ENCODE measurements around the gene SCAMP2. TPM values are rescaled to one million over a fixed set of nuclear protein-coding genes. Genes with fewer than 3 reads are reported as not detected.

SCAMP2 gene
- polyA plus RNA-seq, 3 donors: 124 to 158 (median 124) TPM

GRCh38 chr15:74832826-74833225 lies 40.3 kb downstream of the SCAMP2 start:
- TF ChIP-seq, protein P1, sequence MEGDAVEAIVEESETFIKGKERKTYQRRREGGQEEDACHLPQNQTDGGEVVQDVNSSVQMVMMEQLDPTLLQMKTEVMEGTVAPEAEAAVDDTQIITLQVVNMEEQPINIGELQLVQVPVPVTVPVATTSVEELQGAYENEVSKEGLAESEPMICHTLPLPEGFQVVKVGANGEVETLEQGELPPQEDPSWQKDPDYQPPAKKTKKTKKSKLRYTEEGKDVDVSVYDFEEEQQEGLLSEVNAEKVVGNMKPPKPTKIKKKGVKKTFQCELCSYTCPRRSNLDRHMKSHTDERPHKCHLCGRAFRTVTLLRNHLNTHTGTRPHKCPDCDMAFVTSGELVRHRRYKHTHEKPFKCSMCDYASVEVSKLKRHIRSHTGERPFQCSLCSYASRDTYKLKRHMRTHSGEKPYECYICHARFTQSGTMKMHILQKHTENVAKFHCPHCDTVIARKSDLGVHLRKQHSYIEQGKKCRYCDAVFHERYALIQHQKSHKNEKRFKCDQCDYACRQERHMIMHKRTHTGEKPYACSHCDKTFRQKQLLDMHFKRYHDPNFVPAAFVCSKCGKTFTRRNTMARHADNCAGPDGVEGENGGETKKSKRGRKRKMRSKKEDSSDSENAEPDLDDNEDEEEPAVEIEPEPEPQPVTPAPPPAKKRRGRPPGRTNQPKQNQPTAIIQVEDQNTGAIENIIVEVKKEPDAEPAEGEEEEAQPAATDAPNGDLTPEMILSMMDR (IDR thresholded peaks at IDR 0.05): no peak
- no peaks in the 10 kb centered on the region for H3K9me3 ChIP-seq (replicated peaks in 1 of 2; ENCODE audit: control insufficient read depth in 1 of 2, insufficient read depth in 1 of 2, low read length in 2 of 2)
- Mint-ChIP-seq H3K4me3 (no peak overlapping the region), H3K27me3 (ENCODE audit: low read depth in 3 of 3) (peaks cover 3 to 10% (median 5%) of the 10 kb centered on the region in 3 donors), H3K9me3 (peaks cover 0 to 2% (median 0%) of the 10 kb centered on the region in 7 donors), H3K4me1 (peaks cover 5% of the 10 kb centered on the region), H3K36me3 (peaks cover 3 to 18% of the 10 kb centered on the region in 2 donors), H3K27ac (peak overlapping the region in 1 of 7 donors; percentile 64)
- peaks cover 8% of the 10 kb centered on the region for H4K20me1 ChIP-seq (ENCODE audit: insufficient read depth, low read length)
- no peaks in the 10 kb centered on the region for H3K4me1 ChIP-seq (ENCODE audit: control insufficient read depth in 1 of 2, insufficient read depth in 2 of 2, low read length in 2 of 2)
- peaks cover 0 to 10% of the 10 kb centered on the region in 2 donors for H3K27me3 ChIP-seq (ENCODE audit: control insufficient read depth in 2 of 2, insufficient read depth in 2 of 2, low read length in 2 of 2)
- no peak overlapping the region for H2AFZ ChIP-seq (ENCODE audit: insufficient read depth, low read depth, low read length, poor library complexity, severe bottlenecking)
- intact Hi-C loops (cut with micrococcal nuclease): no loop called here
- WGBS (ENCODE audit: insufficient coverage): 42% methylated on average over 4 of the region's 4 CpGs
- no peak for DNase-seq
- H3K4me2 ChIP-seq (replicated peaks; ENCODE audit: extremely low read depth, low read length, poor library complexity, severe bottlenecking): no peak overlapping the region
- no peak overlapping the region for H3K27ac ChIP-seq (ENCODE audit: low read depth in 1 of 2, low read length in 2 of 2)
- H3K79me2 ChIP-seq (ENCODE audit: insufficient read depth, low read length): no peaks in the 10 kb centered on the region
- H3K36me3 ChIP-seq (replicated peaks in 1 of 2; ENCODE audit: control insufficient read depth in 1 of 2, insufficient read depth in 2 of 2, low read length in 2 of 2): peaks cover 2 to 18% of the 10 kb centered on the region in 2 donors
- no peak overlapping the region for H3K9ac ChIP-seq (ENCODE audit: insufficient read depth, low read length, poor library complexity, severe bottlenecking)
- no peak overlapping the region for H3K4me3 ChIP-seq (replicated peaks in 1 of 3; ENCODE audit: low read depth in 2 of 3, low read length in 3 of 3)

- H4K20me1 ChIP-seq (ENCODE audit: insufficient read depth, low read length): peaks cover 8% of the 10 kb centered on the region
- H2AFZ ChIP-seq (ENCODE audit: insufficient read depth, low read depth, low read length, poor library complexity, severe bottlenecking): no peak overlapping the region
- no peak overlapping the region for H3K4me2 ChIP-seq (replicated peaks; ENCODE audit: extremely low read depth, low read length, poor library complexity, severe bottlenecking)
- peaks cover 3 to 19% of the 10 kb centered on the region in 2 donors for H3K27me3 ChIP-seq (ENCODE audit: control insufficient read depth in 2 of 2, insufficient read depth in 2 of 2, low read length in 2 of 2)
- no peak overlapping the region for H3K27ac ChIP-seq (ENCODE audit: low read depth in 1 of 2, low read length in 2 of 2)
- H3K36me3 ChIP-seq (replicated peaks in 1 of 2; ENCODE audit: control insufficient read depth in 1 of 2, insufficient read depth in 2 of 2, low read length in 2 of 2): peaks cover 2 to 14% of the 10 kb centered on the region in 2 donors
- Mint-ChIP-seq H3K27ac (no peak overlapping the region), H3K4me1 (peaks cover 5% of the 10 kb centered on the region), H3K9me3 (peaks cover 0 to 2% (median 0%) of the 10 kb centered on the region in 7 donors), H3K27me3 (ENCODE audit: low read depth in 3 of 3) (peaks cover 10 to 19% (median 14%) of the 10 kb centered on the region in 3 donors), H3K4me3 (no peak overlapping the region), H3K36me3 (peaks cover 3 to 14% of the 10 kb centered on the region in 2 donors)
- H3K79me2 ChIP-seq (ENCODE audit: insufficient read depth, low read length): no peaks in the 10 kb centered on the region
- H3K4me3 ChIP-seq (replicated peaks in 1 of 3; ENCODE audit: low read depth in 2 of 3, low read length in 3 of 3): no peak overlapping the region
- TF ChIP-seq, protein P1 (IDR thresholded peaks at IDR 0.05): no peak
- intact Hi-C loops (cut with micrococcal nuclease): no loop called here
- no peaks in the 10 kb centered on the region for H3K4me1 ChIP-seq (ENCODE audit: control insufficient read depth in 1 of 2, insufficient read depth in 2 of 2, low read length in 2 of 2)
- H3K9me3 ChIP-seq (replicated peaks in 1 of 2; ENCODE audit: control insufficient read depth in 1 of 2, insufficient read depth in 1 of 2, low read length in 2 of 2): no peaks in the 10 kb centered on the region
- DNase-seq: no peak
- no peak overlapping the region for H3K9ac ChIP-seq (ENCODE audit: insufficient read depth, low read length, poor library complexity, severe bottlenecking)
- WGBS (ENCODE audit: insufficient coverage): 89% methylated on average over 5 of the region's 15 CpGs
Measured at GRCh38 chr15:74831813-74832495, 41.2 kb downstream of the SCAMP2 start.

All from CD14-positive monocyte (primary cell).